Endothelial cell of umbilical vein (primary cell): ENCODE data around the gene SEC11A. TPM values are rescaled to one million over a fixed set of nuclear protein-coding genes. Genes with fewer than 3 reads are reported as not detected.

Source experiments
- BruUV-seq: library from RNA; stranded (reverse); fragments of 400-500 nt; replicated peaks from 2 replicates; lab custom pipeline; 2021; lab: Mats Ljungman, UMichigan
- CTCF ChIA-PET: fragments of 300-600, 350-600 bp; sonication (Branson Sonifier 250); formaldehyde crosslinking; loops from one replicate; lab custom pipeline; 2021; ENCODE audit warnings: antibody characterized with exemption, inconsistent platforms; lab: Charles Lee
- POLR2A ChIA-PET: fragments of 300-600, 350-600 bp; sonication (Branson Sonifier 250); formaldehyde crosslinking; loops from one replicate; lab custom pipeline; 2021; ENCODE audit warnings: antibody characterized with exemption, inconsistent platforms; lab: Charles Lee
- DNase-seq: peaks from one replicate; pipeline ENCODE4 v3.0.0-alpha.2; 2011; ENCODE audit warnings: low read depth, low spot score
- FAIRE-seq: peaks from 2 replicates; lab custom pipeline; 2011; peaks lifted over from hg19 to GRCh38; lab: Jason Lieb, UNC
- H2AFZ ChIP-seq: 2 replicates; pipeline ENCODE4 v1.6.0; 2012; ENCODE audit warnings: low read depth, low read length, control low read depth, inconsistent platforms
- H3K27ac ChIP-seq: 2 replicates; pipeline ENCODE4 v1.5.1; 2011; ENCODE audit warnings: low read depth, mild to moderate bottlenecking, control low read depth, low read length, moderate library complexity; ENCODE audit not compliant: insufficient read depth
- H3K27me3 ChIP-seq, 2 experiments: 2 replicates each; pipeline versions ENCODE4 v1.6.0 to v1.6.1; 2011; ENCODE audit warnings: low read length in 2 of 2, mixed read lengths in 1 of 2; ENCODE audit not compliant: control insufficient read depth in 2 of 2, insufficient read depth in 2 of 2
- H3K36me3 ChIP-seq, 2 experiments: 2 replicates in 1 of 2; 3 replicates in 1 of 2; pipeline ENCODE4 v1.5.1; 2011; ENCODE audit warnings: low read length in 2 of 2, mild to moderate bottlenecking in 1 of 2, moderate library complexity in 1 of 2; ENCODE audit not compliant: control insufficient read depth in 2 of 2, insufficient read depth in 2 of 2; ENCODE audit errors: extremely low read depth in 1 of 2
- H3K4me1 ChIP-seq: 3 replicates; pipeline ENCODE4 v1.5.1; 2011; ENCODE audit warnings: mild to moderate bottlenecking, low read length; ENCODE audit not compliant: control insufficient read depth, insufficient read depth; ENCODE audit errors: extremely low read depth
- H3K4me2 ChIP-seq: 2 replicates; pipeline ENCODE4 v1.6.1; 2011; ENCODE audit warnings: low read length, control low read depth, mixed read lengths; ENCODE audit not compliant: insufficient read depth
- H3K4me3 ChIP-seq, 3 experiments: fragments of 200-600 bp in 1 of 3; sonication (generic), shearing (Covaris generic) in 1 of 3; replicated peaks in 1 of 3; 2 replicates each; pipeline ENCODE4 v1.5.1; 2011 to 2016; ENCODE audit warnings: control low read depth in 3 of 3, low read length in 3 of 3, mild to moderate bottlenecking in 2 of 3, inconsistent platforms in 1 of 3, low read depth in 1 of 3, moderate library complexity in 1 of 3; ENCODE audit not compliant: insufficient read depth in 1 of 3
- H3K79me2 ChIP-seq: 2 replicates; pipeline ENCODE4 v1.6.0; 2012; ENCODE audit warnings: low read length, inconsistent platforms; ENCODE audit not compliant: control insufficient read depth, insufficient read depth
- H3K9ac ChIP-seq: replicated peaks from 2 replicates; pipeline ENCODE3; 2011; ENCODE audit warnings: low read length, control low read depth; ENCODE audit not compliant: insufficient read depth; ENCODE audit errors: extremely low read depth
- H3K9me1 ChIP-seq: replicated peaks from 3 replicates; pipeline ENCODE4 v1.6.0; 2011; ENCODE audit warnings: mild to moderate bottlenecking, low read length; ENCODE audit not compliant: control insufficient read depth, insufficient read depth; ENCODE audit errors: extremely low read depth
- H3K9me3 ChIP-seq: replicated peaks from 2 replicates; pipeline ENCODE4 v1.5.1; 2012; ENCODE audit warnings: low read length, inconsistent platforms; ENCODE audit not compliant: control insufficient read depth, insufficient read depth
- H4K20me1 ChIP-seq: replicated peaks from 2 replicates; pipeline ENCODE3; 2011; ENCODE audit warnings: mild to moderate bottlenecking, low read length; ENCODE audit not compliant: control insufficient read depth, insufficient read depth; ENCODE audit errors: extremely low read depth
- CTCF ChIP-seq, 2 donors: IDR thresholded peaks; 1 replicate in 1 of 2; 2 replicates in 1 of 2; pipeline ENCODE4 v1.5.1; 2011; ENCODE audit warnings: low read length in 2 of 2, mild to moderate bottlenecking in 2 of 2, moderate library complexity in 2 of 2, control low read depth in 1 of 2, inconsistent platforms in 1 of 2, low read depth in 1 of 2; ENCODE audit not compliant: insufficient read depth in 1 of 2; ENCODE audit errors: extremely low read depth in 1 of 2
- EZH2 ChIP-seq: IDR thresholded peaks from 2 replicates; pipeline ENCODE4 v1.6.1; 2012; ENCODE audit warnings: borderline replicate concordance, low read depth, mild to moderate bottlenecking, moderate library complexity, low read length, inconsistent platforms; ENCODE audit not compliant: severe bottlenecking
- FOS ChIP-seq: IDR thresholded peaks from 2 replicates; pipeline ENCODE4 v1.6.1; 2011; ENCODE audit warnings: mild to moderate bottlenecking, low read length, moderate library complexity, borderline replicate concordance; ENCODE audit not compliant: insufficient read depth
- GATA2 ChIP-seq: IDR thresholded peaks from 2 replicates; pipeline ENCODE4 v1.7.0; 2011; ENCODE audit warnings: low read depth, mild to moderate bottlenecking, moderate library complexity, mixed read lengths, low read length; ENCODE audit not compliant: insufficient read length, insufficient read depth
- JUN ChIP-seq: IDR thresholded peaks from 2 replicates; pipeline ENCODE4 v1.6.1; 2011; ENCODE audit warnings: borderline replicate concordance, low read depth; ENCODE audit not compliant: insufficient read length, insufficient read depth
- MAX ChIP-seq: IDR thresholded peaks from 2 replicates; pipeline ENCODE4 v1.6.1; 2011; ENCODE audit not compliant: insufficient read depth, insufficient read length
- MYC ChIP-seq: IDR thresholded peaks from one replicate; pipeline ENCODE4 v1.6.1; 2011; ENCODE audit warnings: mild to moderate bottlenecking, low read depth, low read length
- POLR2A ChIP-seq: IDR thresholded peaks from 2 replicates; pipeline ENCODE4 v1.6.1; 2012; ENCODE audit warnings: low read depth, mild to moderate bottlenecking, control low read depth, low read length
- POLR2AphosphoS5 ChIP-seq: IDR thresholded peaks from 2 replicates; pipeline ENCODE4 v1.6.1; 2012; ENCODE audit warnings: low read depth, mild to moderate bottlenecking, control low read depth, low read length, moderate library complexity; ENCODE audit not compliant: insufficient read depth
- dilution Hi-C: fragments of 300-500 bp; cut with MboI; formaldehyde crosslinking; loops from one replicate; pipeline ENCODE4 v1.15.0; 2019; ENCODE audit warnings: low sequenced_read_pairs; ENCODE audit not compliant: extremely low pct_ligation_motif_present
- intact Hi-C: fragments of 100-400 bp; cut with micrococcal nuclease; formaldehyde crosslinking; loops from one replicate; pipeline ENCODE4 v1.10.0; 2022
- polyA plus RNA-seq, 4 experiments: library from polyadenylated mRNA; depleted of rRNA in 3 of 4; stranded (reverse) in 3 of 4; unstranded in 1 of 4; fragments of >200 nt; gene quantifications; 2 replicates each; pipeline versions ENCODE4 v1.2.1 to v1.2.3, GENCODE V29; 2011 to 2012; ENCODE audit warnings: missing spikeins in 1 of 4
- total RNA-seq: library from RNA; stranded (reverse); gene quantifications from 2 replicates; pipeline ENCODE4 v1.2.3, GENCODE V29; 2021

SEC11A gene
- total and polyA plus RNA-seq, 2 donors (not counting 3 experiments of a cell fraction or from before 2014, with no cell fraction given): 189 to 204 TPM

GRCh38 chr15:84737005-84737404, 21.1 kb upstream of the SEC11A start:
- Histone ChIP-seq H3K9me1 (no peaks in the 10 kb centered on the region), H3K27me3 (no peaks in the 10 kb centered on the region), H3K4me3 (no peak overlapping the region), H3K79me2 (no peaks in the 10 kb centered on the region), H2AFZ (no peak overlapping the region), H3K4me2 (no peak overlapping the region), H3K9me3 (no peaks in the 10 kb centered on the region), H3K27ac (no peak overlapping the region), H3K36me3 (no peaks in the 10 kb centered on the region), H3K4me1 (no peaks in the 10 kb centered on the region), H3K9ac (no peak overlapping the region), H4K20me1 (no peaks in the 10 kb centered on the region)
- dilution Hi-C loops (no loop called here), intact Hi-C loops (no loop called here)
- ChIA-PET POLR2A (no interaction called here), CTCF (no interaction called here)
- no TSS peak for BruUV-seq
- DNase-seq: no peak
- FAIRE-seq: no peak
- TF ChIP-seq MYC: no peak
- TF ChIP-seq MAX: no peak
- TF ChIP-seq GATA2: no peak
- no peak for TF ChIP-seq FOS
- no peak for TF ChIP-seq EZH2
- no peak for TF ChIP-seq POLR2AphosphoS5
- no peak for TF ChIP-seq JUN
- no peak for TF ChIP-seq CTCF (IDR thresholded peaks at IDR 0.05; ENCODE audit: extremely low read depth in 1 of 2, insufficient read depth in 1 of 2, low read depth in 1 of 2, low read length in 2 of 2)
- no peak for TF ChIP-seq POLR2A
